PC-9 (cell line): ENCODE measurements around the gene PPARA.

Experiments
- EZH2 ChIP-seq: fragments of 200-600 bp; sonication (generic); IDR thresholded peaks from 2 replicates; pipeline ENCODE4 v1.8.0; 2017; ENCODE audit warnings: antibody characterized with exemption, low read depth
- TF ChIP-seq, protein P1 (sequence below): fragments of 200-600 bp; sonication (generic); conservative IDR thresholded peaks from 2 replicates; pipeline ENCODE4 v1.6.1; 2017; ENCODE audit warnings: mixed run types, antibody characterized with exemption, mild to moderate bottlenecking, moderate library complexity

- TF ChIP-seq, protein P1, sequence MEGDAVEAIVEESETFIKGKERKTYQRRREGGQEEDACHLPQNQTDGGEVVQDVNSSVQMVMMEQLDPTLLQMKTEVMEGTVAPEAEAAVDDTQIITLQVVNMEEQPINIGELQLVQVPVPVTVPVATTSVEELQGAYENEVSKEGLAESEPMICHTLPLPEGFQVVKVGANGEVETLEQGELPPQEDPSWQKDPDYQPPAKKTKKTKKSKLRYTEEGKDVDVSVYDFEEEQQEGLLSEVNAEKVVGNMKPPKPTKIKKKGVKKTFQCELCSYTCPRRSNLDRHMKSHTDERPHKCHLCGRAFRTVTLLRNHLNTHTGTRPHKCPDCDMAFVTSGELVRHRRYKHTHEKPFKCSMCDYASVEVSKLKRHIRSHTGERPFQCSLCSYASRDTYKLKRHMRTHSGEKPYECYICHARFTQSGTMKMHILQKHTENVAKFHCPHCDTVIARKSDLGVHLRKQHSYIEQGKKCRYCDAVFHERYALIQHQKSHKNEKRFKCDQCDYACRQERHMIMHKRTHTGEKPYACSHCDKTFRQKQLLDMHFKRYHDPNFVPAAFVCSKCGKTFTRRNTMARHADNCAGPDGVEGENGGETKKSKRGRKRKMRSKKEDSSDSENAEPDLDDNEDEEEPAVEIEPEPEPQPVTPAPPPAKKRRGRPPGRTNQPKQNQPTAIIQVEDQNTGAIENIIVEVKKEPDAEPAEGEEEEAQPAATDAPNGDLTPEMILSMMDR, result no peak
- TF ChIP-seq EZH2, result no peak
These were observed 136.9 kb downstream of the PPARA start for GRCh38 chr22:46286941-46287872.
